ENCODE results near the gene C20orf96. TPM values are rescaled to one million over a fixed set of nuclear protein-coding genes. Genes with fewer than 3 reads are reported as not detected.
"Not testable (repeated sequence)": the region's sequence is repeated elsewhere in the genome, so short reads cannot be mapped to it uniquely, and the experiment has no call there.

C20orf96 gene
- total RNA-seq, 1 donor from 2014 or later: 11.6 TPM

GRCh38 chr20:237489-237888 is 53.1 kb downstream of the C20orf96 start:
- intact Hi-C loops (cut with DNase I): no loop called here
- peak; percentile 69 for DNase-seq

DNA sequence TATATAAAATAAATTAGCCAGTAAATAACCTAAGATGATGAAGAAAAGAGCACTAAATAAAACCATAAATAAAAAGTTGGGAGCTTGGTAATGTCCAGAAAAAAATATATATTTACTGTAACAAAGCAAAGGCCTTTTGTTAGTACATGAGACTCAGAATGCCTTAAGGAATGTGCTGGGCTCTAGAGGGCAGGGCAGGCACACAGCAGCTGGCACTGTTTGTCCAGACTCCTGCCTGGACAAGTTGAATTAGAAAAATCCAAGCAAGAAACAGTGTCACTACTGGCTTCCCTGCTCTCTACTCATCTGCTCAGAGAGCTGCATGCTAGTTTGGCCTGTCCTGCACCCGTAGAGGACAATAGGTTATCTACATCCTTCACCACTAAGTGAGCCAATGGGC is 54.7 kb downstream of the C20orf96 start:
- ATAC-seq (peak; percentile 54 to 57), DNase-seq (no peak)
- no peaks in the 10 kb centered on the region for H3K27me3 ChIP-seq (ENCODE audit: low read depth)
- TF ChIP-seq, protein P1, sequence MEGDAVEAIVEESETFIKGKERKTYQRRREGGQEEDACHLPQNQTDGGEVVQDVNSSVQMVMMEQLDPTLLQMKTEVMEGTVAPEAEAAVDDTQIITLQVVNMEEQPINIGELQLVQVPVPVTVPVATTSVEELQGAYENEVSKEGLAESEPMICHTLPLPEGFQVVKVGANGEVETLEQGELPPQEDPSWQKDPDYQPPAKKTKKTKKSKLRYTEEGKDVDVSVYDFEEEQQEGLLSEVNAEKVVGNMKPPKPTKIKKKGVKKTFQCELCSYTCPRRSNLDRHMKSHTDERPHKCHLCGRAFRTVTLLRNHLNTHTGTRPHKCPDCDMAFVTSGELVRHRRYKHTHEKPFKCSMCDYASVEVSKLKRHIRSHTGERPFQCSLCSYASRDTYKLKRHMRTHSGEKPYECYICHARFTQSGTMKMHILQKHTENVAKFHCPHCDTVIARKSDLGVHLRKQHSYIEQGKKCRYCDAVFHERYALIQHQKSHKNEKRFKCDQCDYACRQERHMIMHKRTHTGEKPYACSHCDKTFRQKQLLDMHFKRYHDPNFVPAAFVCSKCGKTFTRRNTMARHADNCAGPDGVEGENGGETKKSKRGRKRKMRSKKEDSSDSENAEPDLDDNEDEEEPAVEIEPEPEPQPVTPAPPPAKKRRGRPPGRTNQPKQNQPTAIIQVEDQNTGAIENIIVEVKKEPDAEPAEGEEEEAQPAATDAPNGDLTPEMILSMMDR (IDR thresholded peaks at IDR 0.05): peak; percentile 15
- no peaks in the 10 kb centered on the region for H3K36me3 ChIP-seq
- no peaks in the 10 kb centered on the region for H3K9me3 ChIP-seq
- H3K27ac ChIP-seq: no peak overlapping the region
- intact Hi-C loops (cut with DNase I): no loop called here
- peaks cover 12% of the 10 kb centered on the region for H3K4me1 ChIP-seq
- no peak overlapping the region for H3K4me3 ChIP-seq

More at GRCh38 chr20:237489-237888, 53.1 kb downstream of the C20orf96 start:
- H3K36me3 ChIP-seq: no peaks in the 10 kb centered on the region
- no peaks in the 10 kb centered on the region for H3K27me3 ChIP-seq (ENCODE audit: low read depth)
- no peaks in the 10 kb centered on the region for H3K9me3 ChIP-seq
- H3K27ac ChIP-seq: peak overlapping the region; percentile 54
- H3K4me1 ChIP-seq: peaks cover 12% of the 10 kb centered on the region
- peak overlapping the region; percentile 25 for H3K4me3 ChIP-seq
- ATAC-seq: peak; percentile 92 to 96
- TF ChIP-seq, protein P1 (IDR thresholded peaks at IDR 0.05): no peak

GRCh38 chr20:227439-228105 is 63.0 kb downstream of the C20orf96 start:
- Histone ChIP-seq H3K27ac (no peak overlapping the region), H3K36me3 (no peaks in the 10 kb centered on the region), H3K27me3 (ENCODE audit: low read depth) (no peaks in the 10 kb centered on the region), H3K4me1 (no peaks in the 10 kb centered on the region), H3K9me3 (no peaks in the 10 kb centered on the region), H3K4me3 (no peak overlapping the region)
- TF ChIP-seq, protein P1 (IDR thresholded peaks at IDR 0.05): no peak
- intact Hi-C loops (cut with DNase I): no loop called here
- ATAC-seq: no peak
- DNase-seq: no peak

- H3K9me3 ChIP-seq: no peaks in the 10 kb centered on the region
- intact Hi-C loops (cut with DNase I): no loop called here
- H3K4me1 ChIP-seq: no peaks in the 10 kb centered on the region
- no peak within 1 kb of the TSS for H3K27ac ChIP-seq
- H3K4me3 ChIP-seq: no peak within 1 kb of the TSS
- H3K27me3 ChIP-seq (ENCODE audit: low read depth): no peaks in the 10 kb centered on the region
- DNase-seq (no peak), ATAC-seq (no peak)
- TF ChIP-seq, protein P1 (IDR thresholded peaks at IDR 0.05): no peak
- H3K36me3 ChIP-seq: no peaks in the 10 kb centered on the region
Observed at GRCh38 chr20:226958-227357, 63.6 kb downstream of the C20orf96 start, which contains the start of gene DEFB129. TSS of gene DEFB129 (plus strand) at chr20:227258. CDS start at chr20:227289, 31 bp downstream.

- H3K4me1 ChIP-seq; H3K4me3 ChIP-seq; H3K9me3 ChIP-seq; H3K27me3 ChIP-seq (ENCODE audit: low read depth); DNase-seq; H3K27ac ChIP-seq; ATAC-seq; intact Hi-C loops (cut with DNase I); H3K36me3 ChIP-seq: not testable (repeated sequence)
Observed at GRCh38 chr20:225879-226278, 64.7 kb downstream of the C20orf96 start.

DNA sequence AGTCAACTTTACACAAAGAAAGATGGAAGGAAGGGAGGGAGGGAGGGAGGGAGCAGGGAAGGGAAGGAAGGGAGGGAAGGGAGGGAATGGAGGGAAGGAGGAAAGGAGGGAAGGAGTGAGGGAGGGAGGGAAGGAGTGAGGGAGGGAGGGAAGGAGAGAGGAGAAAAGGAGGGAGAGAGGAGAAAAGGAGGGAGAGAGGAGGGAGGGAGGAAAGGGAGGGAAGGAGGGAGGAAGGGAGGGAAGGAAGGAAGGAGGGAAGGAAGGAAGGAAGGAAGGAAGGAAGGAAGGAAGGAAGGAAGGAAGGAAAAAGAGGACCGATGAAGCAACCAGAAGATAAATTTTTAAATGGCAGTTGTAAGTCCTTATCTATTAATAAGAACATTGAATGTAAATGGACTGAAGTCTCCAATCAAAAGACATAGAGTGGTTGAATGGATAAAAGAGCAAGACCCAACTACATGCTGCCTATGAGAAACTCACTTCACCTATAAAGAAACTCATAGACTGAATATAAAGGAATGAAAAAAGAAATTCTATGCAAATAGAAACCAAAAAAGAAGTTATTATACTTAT is 69.2 kb downstream of the C20orf96 start:
- DNase-seq (no peak), ATAC-seq (no peak)
- Histone ChIP-seq H3K27ac (no peak overlapping the region), H3K4me3 (no peak overlapping the region), H3K4me1 (no peaks in the 10 kb centered on the region), H3K9me3 (no peaks in the 10 kb centered on the region), H3K27me3 (ENCODE audit: low read depth) (no peaks in the 10 kb centered on the region), H3K36me3 (no peaks in the 10 kb centered on the region)
- intact Hi-C loops (cut with DNase I): no loop called here
- TF ChIP-seq, protein P1 (IDR thresholded peaks at IDR 0.05): no peak
